Measurements from ENCODE around the gene RAB31. TPM values are rescaled to one million over a fixed set of nuclear protein-coding genes. Genes with fewer than 3 reads are reported as not detected.
A peak's percentile ranks its signal among the peaks of the same experiment; 100 is the strongest.

The RAB31 gene
- total RNA-seq, 1 experiment from 2014 or later: 6.1 TPM

- DNase-seq (ENCODE audit: low spot score): no peak
Observed at GRCh38 chr18:9834551-9834950, 126.5 kb downstream of the RAB31 start.

GRCh38 chr18:9835113-9835755, 127.1 kb downstream of the RAB31 start:
- peaks cover 43% of the 10 kb centered on the region for H3K4me1 ChIP-seq (ENCODE audit: insufficient read depth, low read length, poor library complexity, severe bottlenecking)
- no peak overlapping the region for H3K4me3 ChIP-seq (ENCODE audit: low read depth, low read length, poor library complexity, severe bottlenecking)
- no peaks in the 10 kb centered on the region for H3K27me3 ChIP-seq (replicated peaks; ENCODE audit: insufficient read depth, low read depth, low read length, poor library complexity)
- no peak for TF ChIP-seq EZH2 (IDR thresholded peaks at IDR 0.05; ENCODE audit: borderline replicate concordance, low read depth, low read length, poor library complexity, severe bottlenecking)
- TF ChIP-seq CTCF (conservative IDR thresholded peaks at IDR 0.05; ENCODE audit: low read depth, low read length): no peak
- DNase-seq (ENCODE audit: low spot score): no peak
- peak overlapping the region; percentile 63 for H3K27ac ChIP-seq (ENCODE audit: low read depth, low read length, poor library complexity, severe bottlenecking)
- no TSS peak for BruUV-seq (replicated peaks)
- CTCF ChIA-PET: no interaction called here
- H3K36me3 ChIP-seq (ENCODE audit: insufficient read depth, low read length, poor library complexity, severe bottlenecking): no peaks in the 10 kb centered on the region
- no peaks in the 10 kb centered on the region for H3K9me3 ChIP-seq (ENCODE audit: low read depth, low read length, poor library complexity, severe bottlenecking)
- intact Hi-C loops (cut with micrococcal nuclease; ENCODE audit: unreplicated experiment): no loop called here
- POLR2A ChIA-PET (ENCODE audit: low non-redundant PET): no interaction called here

More at GRCh38 chr18:9834551-9834950, 126.5 kb downstream of the RAB31 start:
- Histone ChIP-seq H3K4me3 (ENCODE audit: low read depth, low read length, poor library complexity, severe bottlenecking) (no peak overlapping the region), H3K9me3 (ENCODE audit: low read depth, low read length, poor library complexity, severe bottlenecking) (no peaks in the 10 kb centered on the region), H3K36me3 (ENCODE audit: insufficient read depth, low read length, poor library complexity, severe bottlenecking) (no peaks in the 10 kb centered on the region), H3K27me3 (replicated peaks; ENCODE audit: insufficient read depth, low read depth, low read length, poor library complexity) (no peaks in the 10 kb centered on the region), H3K27ac (ENCODE audit: low read depth, low read length, poor library complexity, severe bottlenecking) (no peak overlapping the region), H3K4me1 (ENCODE audit: insufficient read depth, low read length, poor library complexity, severe bottlenecking) (peaks cover 43% of the 10 kb centered on the region)
- ChIA-PET CTCF (no interaction called here), POLR2A (ENCODE audit: low non-redundant PET) (no interaction called here)
- no TSS peak for BruUV-seq (replicated peaks)
- intact Hi-C loops (cut with micrococcal nuclease; ENCODE audit: unreplicated experiment): no loop called here
- TF ChIP-seq CTCF (conservative IDR thresholded peaks at IDR 0.05; ENCODE audit: low read depth, low read length): no peak
- TF ChIP-seq EZH2 (IDR thresholded peaks at IDR 0.05; ENCODE audit: borderline replicate concordance, low read depth, low read length, poor library complexity, severe bottlenecking): no peak

- H3K36me3 ChIP-seq (ENCODE audit: insufficient read depth, low read length, poor library complexity, severe bottlenecking): no peaks in the 10 kb centered on the region
- no peak overlapping the region for H3K4me3 ChIP-seq (ENCODE audit: low read depth, low read length, poor library complexity, severe bottlenecking)
- no peaks in the 10 kb centered on the region for H3K9me3 ChIP-seq (ENCODE audit: low read depth, low read length, poor library complexity, severe bottlenecking)
- peak overlapping the region; percentile 63 for H3K27ac ChIP-seq (ENCODE audit: low read depth, low read length, poor library complexity, severe bottlenecking)
- H3K4me1 ChIP-seq (ENCODE audit: insufficient read depth, low read length, poor library complexity, severe bottlenecking): peaks cover 43% of the 10 kb centered on the region
- POLR2A ChIA-PET (ENCODE audit: low non-redundant PET): no interaction called here
- peak; percentile 68 for DNase-seq (ENCODE audit: low spot score)
- BruUV-seq (replicated peaks): no TSS peak
- CTCF ChIA-PET: no interaction called here
- intact Hi-C loops (cut with micrococcal nuclease; ENCODE audit: unreplicated experiment): no loop called here
- TF ChIP-seq EZH2 (IDR thresholded peaks at IDR 0.05; ENCODE audit: borderline replicate concordance, low read depth, low read length, poor library complexity, severe bottlenecking) (no peak), CTCF (conservative IDR thresholded peaks at IDR 0.05; ENCODE audit: low read depth, low read length) (no peak)
- no peaks in the 10 kb centered on the region for H3K27me3 ChIP-seq (replicated peaks; ENCODE audit: insufficient read depth, low read depth, low read length, poor library complexity)
Observed at GRCh38 chr18:9835825-9836224, 127.7 kb downstream of the RAB31 start.
